HG02840 (cell line): ENCODE results near the gene CERS6.
"Not testable (repeated sequence)": the region's sequence is repeated elsewhere in the genome, so short reads cannot be mapped to it uniquely, and the experiment has no call there.

Source experiments
- ATAC-seq: cut with Tn5 transposase; IDR thresholded peaks from one replicate; pipeline ENCODE4 v1.9.1; 2021; ENCODE audit warnings: mild to moderate bottlenecking, moderate library complexity, moderate number of reproducible peaks; ENCODE audit not compliant: unreplicated experiment, low FRiP score

Gene CERS6

DNA sequence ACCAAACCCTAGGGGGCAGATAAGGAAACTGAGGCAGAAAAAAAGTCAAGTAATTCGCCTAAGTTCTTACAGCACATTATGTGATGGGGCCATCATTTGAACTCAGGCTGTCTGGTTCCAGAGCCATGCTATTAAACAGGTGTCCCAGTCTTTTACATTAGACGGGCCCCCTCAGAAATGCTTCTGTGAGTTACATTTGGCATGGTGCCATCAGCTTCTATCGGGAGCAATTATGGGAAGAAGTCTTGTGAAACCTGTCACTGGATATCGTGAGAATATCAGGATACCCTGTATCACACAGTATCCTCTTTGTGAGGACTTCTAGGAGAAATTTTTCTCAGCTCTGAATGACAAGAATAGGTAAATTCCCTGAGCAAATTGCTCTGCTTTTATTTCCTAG, 202.6 kb downstream of the CERS6 start:
- no peak for ATAC-seq

DNA sequence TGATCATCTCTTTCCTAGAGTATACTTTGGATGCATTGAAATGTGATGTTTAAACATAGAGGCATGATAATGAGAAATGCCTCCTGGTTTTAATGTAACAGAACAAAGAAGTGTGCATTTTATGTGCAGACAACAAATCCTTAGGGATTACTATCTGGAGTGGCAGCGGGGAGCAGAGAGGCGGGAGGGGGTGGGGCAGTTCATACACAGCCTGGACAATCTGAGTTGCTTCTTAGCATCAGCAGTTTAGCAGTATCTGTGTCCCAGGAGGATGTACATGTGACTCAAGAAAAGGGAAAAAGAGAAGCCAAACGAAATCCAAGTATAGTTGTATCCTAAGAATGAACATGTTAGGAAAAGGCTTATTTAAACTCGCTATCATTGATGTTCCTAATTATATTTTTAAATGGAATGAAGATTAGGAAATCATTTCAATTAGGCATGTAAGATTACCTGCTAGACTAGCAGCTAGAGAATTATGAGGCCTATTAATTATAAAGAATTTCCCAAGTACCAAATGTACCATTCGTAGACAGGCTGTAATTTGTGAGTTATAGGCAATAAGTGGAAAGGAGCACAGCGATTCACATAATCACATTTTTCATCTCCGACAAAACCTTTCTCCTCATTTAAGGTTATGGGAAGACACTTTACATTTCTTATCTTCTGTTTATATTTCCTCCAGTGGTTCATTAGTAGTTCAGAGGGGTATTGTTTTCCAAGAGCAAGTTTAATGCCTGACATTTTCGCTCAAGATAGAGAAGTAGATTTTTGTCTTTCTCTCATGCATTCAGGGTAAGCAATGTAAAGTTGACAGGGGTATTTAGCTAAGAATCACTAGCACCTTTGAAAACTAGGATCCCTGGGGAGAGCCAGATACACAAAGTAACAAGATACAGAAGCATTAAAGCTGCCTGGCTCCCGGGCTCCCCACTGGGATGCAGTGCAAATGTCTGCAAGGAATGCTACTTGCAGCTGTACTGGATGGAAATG, 205.1 kb downstream of the CERS6 start:
- ATAC-seq, result no peak

DNA sequence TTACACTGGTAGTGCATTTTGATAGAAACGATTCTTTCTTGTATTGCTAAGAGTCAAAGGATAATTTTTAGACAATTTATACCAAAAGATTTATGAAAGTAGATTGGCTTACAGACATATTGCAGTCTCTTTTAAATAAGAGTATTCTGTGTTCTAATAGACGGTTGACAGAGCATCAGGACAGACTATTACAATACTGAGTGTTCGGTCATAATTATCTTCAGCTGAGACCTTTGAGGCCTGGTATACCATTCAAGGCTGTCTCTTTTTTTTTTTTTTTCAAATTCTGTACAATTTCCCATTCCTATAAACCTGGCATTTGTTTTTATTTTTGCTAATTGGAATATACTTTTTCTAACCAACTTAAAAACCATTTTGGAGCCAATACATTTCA, 205.8 kb downstream of the CERS6 start:
- no peak for ATAC-seq

DNA sequence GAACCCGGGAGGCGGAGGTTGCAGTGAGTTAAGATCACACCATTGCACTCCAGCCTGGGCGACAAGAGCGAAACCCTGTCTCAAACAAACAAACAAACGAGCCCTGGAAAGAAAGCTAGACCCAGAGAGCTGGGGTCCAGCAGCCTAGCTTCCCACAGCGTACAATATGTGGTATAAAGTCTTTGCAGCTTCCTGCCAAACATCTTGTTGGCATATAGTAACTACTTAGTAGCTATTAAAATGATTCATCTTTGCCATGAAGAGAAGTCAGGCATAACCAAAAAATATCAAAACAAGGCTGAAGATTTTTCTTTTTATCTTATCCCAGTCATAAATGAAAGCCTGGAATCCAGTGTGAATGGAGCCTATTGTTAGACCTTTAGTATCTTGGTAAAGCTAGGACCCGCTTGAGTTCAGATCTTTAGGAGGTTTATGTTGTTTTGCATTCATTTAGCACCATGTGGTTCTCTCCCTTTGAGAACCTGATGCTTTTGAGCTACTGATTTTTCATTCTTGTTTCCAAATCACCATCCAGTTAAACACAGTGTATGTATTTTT, 206.7 kb downstream of the CERS6 start:
- ATAC-seq, result no peak

DNA sequence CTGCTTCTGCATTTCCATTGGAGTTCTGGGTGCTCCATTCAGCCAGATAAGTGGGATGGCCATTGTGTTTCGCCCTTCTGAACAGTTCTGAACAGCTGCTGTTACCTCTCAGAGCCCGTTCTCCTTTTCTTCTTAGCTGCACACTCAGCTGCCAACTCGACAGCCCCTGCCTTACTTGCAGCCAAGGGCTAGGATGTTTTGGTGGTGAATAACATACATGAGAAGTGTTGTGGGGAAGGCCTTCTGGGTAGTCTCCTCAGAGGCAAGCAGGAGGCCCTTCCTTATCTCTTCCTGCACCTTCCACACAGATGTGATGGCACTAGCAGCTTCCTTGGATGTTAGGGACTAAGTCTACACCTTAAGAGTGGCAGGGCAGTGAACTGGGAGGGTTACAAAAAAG, 207.9 kb downstream of the CERS6 start:
- ATAC-seq, result no peak

DNA sequence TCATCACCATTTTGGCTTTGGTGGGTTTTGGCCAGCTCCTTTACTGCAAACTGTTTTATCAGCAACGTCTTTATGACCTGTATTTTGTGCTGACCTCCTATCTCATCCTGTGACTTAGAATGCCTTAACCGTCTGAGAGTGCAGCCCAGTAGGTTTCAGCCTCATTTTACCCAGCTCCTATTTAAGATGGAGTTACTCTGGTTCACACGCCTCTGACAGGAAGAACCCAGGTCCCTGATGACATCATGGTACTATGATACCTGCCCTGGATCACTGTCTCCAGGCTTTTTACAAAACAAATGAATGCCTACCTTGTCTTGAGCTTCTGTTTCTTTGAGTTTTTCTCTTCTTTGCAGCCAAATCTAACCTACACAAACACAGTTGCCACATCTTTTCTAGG, 208.6 kb downstream of the CERS6 start:
- not testable (repeated sequence) for ATAC-seq

DNA sequence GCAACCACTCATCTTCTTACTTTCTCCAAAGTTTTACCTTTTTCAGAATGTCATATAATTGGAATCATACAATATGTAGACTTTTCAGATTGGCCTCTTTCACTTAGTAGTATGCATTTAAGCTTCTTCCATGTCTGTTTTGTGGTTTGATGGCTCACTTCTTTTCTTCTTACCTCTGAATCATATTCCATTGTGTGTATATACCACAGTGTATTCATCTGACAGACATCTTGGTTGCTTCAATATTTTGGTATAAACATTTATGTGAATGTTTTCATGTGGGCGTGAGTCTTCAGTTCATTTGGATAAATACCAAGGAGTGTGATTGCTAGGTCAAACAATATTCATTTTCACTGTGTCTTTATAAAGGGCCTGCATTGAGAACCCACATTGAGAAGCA, 210.3 kb downstream of the CERS6 start:
- no peak for ATAC-seq

DNA sequence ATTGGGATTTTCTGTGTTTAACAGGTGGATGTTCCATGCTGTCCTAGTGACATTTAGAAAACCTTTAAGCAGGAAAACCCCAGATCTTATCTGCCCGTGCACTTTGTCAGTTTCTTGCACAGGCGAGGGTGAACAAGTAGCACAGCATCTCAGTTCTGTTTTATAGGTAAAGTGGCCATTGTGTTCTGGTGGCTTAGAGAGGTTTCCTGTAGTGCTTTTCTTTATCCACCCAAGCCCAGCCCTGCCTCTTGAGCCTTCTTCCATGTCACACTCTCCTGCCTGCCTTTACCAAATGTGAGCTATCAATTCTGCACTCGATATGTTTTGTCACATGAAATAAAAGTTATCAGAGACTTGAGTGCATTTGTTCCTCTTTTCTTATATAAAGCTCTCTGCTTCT, 211.1 kb downstream of the CERS6 start:
- no peak for ATAC-seq

DNA sequence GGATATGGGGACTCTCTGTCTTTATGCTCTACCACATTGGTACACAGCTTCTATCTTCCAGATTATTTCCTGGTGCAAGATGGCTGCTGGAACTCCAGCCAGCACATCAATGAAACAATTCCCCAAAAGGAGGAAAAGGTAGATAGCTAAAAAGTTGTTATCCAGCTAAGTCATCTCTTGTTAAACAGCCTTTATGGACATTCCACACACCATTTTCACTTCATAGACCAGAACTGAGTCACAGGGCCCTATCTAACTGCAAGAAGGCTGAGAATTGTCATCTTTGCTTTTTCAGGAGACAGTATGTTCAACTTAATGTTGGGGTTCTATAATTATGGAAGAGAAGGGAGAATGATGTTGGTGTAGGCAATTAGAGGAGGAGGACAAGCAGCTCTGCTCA, 213.1 kb downstream of the CERS6 start:
- ATAC-seq, result no peak

DNA sequence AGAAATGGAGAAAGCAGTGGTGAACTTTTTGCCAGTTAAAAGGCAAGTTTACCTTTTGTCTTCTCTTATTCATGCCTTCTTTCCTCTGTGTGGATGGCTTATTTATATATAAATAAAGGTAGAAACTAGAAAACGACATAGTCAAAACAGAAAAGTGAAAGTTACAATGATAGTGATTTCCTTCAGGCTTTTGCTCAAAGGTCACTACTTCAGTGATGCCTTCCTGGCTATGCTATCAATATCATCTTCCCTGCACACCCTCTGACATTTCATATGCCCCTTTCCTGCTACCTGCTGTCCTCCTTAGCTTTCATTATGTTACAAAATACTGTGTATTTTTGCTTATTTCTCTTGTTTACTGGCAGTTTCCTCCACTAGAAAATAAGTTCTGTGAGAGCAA, 214.4 kb downstream of the CERS6 start:
- ATAC-seq, result no peak

DNA sequence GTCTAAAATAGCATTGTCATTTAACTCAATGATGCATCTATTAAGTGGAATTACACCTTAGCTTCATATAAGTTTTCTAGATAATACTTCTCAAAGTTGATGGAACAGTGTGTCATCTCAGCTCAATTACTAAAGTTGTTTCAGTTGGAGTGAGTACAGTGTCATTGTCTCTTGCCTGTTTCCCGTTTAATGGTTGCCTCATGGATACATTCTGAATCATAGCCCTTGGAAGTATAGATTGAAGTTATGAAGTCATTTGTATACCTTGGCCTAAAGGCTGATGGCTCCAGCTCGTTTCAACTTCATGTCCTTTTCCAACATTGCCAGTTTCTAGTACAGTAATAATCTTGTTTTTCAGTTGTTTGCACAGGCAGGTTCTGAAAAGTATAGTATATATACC, 215.9 kb downstream of the CERS6 start:
- no peak for ATAC-seq

DNA sequence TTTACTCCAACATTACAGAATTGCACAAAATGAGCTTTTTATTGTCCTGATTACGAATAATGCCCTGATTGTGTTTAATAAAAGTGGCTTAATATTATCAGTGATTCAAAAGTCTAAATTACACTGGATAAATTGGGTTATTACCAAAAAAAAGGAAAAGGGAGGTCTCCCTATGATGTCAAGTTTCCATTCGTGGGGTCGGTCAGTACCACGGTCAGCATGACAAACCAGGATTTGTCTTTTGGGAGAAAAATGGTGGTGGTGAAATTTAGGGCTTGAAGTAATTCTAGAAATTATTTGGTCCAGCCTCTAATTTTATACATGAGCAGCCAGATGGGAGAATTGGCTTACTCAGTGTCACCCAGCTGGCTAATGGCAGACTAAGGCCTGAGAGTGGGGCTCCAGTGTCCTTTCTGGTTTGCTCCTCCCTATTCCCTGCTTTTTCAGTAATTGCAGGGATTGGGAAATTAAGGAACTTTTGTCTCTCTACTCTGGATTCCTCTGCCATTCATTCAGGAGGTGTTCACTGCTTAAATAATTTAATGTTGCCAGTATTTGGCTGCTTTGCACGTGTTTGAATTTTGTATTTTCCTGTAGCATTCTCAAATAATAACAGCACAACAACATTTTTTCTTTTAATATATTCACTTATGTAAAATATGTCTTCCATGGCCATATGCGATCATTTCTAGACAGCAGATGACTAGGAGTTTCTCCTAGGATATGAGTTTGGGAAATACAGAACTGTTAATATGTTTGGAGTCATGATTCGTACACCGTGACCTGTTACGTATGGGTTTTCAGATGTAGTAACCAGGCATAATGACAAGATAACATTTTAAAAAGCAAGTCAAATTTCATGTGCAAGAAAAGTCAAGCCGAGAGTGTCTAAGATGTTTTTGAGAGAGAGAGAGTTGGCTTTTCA, 217.5 kb downstream of the CERS6 start:
- no peak for ATAC-seq

DNA sequence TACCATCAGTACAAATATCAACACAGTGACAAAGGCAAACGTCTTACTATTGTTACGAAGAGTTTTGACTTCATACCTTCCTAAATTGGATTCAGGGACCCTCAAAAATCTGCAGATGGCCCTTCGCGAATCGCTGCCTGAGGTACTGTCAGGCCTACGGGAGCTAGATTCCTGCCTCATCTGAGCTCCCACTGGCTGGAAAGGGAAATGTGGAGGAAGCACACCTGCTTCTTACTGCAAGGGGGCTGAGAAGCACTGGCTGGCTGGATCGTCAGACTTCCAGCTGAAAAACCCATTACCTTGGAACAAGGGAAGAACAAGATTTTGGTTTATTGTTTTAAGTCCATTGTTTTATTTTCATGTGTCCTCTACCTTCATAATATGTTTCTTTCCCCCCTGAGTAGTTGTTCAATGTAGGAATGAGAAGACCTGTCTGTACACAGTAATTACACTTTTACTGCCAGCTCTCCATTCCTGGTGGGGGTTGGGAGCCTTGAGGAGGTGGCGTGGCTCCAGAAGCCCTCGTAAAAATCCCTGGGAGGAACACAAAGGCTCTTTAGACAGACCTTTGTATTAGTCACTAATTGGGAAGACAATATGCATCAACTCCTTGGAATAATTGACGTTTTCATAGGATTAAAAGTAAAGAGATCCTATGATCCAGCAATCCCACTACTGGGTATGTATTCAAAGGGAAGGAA, 222.2 kb downstream of the CERS6 start:
- ATAC-seq, result no peak

DNA sequence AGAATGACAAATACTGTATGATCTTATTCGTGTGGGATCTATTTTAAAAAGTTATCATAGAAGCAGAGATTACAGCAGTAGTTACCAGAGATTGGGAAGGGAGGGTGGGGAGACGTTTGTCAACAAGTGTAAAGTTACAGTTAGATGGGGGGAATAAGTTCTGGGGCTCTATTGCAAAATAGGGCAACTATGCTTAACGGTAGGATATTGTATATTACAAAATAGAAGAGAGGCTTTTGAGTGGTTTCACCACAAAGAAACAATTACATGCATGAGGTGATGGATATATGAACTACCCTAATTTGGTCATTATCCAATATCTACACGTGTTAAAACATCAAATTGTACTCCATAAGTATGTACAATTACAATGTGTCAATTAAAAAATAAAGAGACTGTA, 223.0 kb downstream of the CERS6 start:
- no peak for ATAC-seq

DNA sequence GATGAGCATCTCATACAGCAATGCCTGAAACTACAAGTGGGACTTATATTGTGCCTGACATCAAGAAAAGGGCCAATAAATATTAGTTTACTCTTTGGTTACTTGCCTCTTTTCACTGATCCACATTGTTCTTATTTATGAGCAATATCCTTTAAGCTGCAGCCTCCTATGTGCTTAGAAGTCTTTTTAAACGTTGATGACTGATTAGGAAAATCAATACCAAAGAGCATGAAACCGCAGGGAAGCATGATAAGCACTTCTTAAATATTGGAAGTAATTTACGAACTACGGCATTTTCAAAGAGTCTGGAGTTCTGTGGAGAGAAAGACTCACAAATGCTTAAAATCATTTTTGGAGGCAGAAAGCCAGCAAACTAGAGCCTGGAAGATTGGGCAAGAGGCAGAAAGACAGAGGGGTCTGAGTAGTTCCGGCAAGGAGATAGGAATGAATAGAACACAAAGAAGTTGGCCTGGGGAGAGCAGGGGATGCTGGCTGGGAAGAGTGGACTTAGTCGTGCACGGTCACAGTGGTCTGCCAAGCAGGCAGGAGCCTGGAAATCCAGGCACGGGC, 223.8 kb downstream of the CERS6 start:
- ATAC-seq, result no peak

DNA sequence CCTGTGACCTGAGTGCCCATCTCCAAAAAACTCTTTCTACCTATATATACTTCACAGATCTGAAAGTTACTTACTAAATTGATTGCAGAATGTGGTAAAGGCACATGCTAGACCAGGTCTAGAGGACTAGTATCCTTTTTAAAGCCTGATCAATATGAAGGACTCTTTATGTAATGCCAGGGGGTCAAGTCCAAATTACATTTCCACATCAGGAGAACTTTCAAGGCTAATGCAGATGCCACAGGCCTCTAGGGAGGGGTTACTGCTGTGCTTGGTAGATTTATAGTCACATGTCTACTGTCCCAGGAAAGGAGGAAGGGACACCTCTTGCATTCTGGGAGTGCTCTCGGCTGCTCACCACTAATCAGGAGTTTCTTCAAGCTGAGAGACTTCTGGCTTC, 227.9 kb downstream of the CERS6 start:
- no peak for ATAC-seq

DNA sequence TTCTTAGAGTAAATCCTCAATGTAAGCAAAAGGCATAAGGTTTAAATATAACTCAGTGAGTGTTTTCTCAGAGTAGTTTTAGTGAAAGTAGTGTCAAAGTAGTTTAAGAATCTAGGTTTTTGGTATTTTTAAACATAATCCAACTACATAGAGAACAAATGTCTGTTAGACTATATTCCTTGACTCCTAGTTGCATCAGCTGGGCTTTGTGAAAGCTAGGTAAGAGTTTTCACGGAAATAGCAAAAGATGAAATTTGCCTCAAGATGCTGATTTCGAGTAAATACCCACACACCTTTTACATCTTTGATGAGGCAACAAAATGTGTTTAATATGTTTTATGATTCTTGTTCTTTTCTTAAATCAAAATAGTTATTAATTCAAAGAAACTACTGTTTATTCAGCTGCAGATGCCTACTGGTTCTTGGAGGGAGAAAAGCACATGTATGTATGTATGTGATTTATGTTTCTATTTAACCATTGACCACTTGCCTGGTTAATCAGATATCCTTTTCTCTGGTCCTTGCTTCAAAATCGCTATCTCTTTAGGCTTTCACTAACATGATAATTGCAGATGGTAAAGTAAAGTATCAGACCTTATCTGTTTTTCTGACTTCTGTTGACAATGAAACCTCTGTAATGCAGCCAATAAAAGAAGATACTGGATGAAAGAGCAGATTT, 229.0 kb downstream of the CERS6 start:
- ATAC-seq, result no peak

DNA sequence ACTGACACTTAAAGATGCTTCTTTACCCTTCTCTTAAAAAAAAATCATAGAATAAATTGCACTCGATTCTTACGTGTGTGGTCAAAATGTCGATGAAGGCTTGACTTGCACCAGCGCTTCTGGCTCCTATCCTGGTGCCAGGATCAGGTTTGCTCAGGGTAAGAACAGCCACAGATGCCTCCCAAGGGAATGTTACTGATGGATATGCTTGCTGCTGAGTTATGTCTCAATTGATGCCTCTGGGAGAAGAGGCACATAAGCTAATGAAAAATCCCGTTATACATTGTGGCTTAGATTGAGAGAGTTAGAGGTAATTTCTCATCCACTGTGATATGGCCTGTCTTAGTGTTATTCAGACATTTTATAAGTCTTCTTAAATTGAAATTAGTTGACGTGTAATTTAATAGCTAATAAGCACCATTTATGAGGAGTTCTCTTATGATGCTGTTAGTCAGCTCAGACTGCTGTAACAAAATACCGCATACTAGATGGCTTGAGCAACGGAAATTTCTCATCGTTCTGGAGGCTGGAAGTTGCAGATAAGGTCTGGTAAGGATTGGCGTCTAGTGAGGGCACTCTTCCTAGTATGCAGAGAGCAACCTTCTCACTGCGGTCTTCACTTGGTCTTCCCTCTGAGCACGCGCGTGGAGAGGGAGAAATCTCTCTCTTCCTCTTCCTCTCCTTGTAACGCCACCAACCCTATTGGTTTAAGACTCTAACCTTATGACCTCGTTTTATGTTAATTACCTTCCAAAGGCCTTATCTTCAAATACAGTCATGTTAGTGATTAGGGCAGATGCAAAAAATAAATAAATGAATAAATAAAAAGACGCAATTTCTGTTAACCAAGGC, 229.8 kb downstream of the CERS6 start:
- no peak for ATAC-seq
